Ovary (tissue), 3 donors: ENCODE results near the gene N4BP2L2.

ENCODE experiments used
- CTCF ChIP-seq, 3 donors: fragments of 450-650 bp in 2 of 3; fragments of 200-600 bp in 1 of 3; IDR thresholded peaks; one replicate each; pipeline versions ENCODE4 v1.5.1 to v1.8.0; 2016 to 2022; ENCODE audit warnings: antibody characterized with exemption in 3 of 3, mild to moderate bottlenecking in 1 of 3
- POLR2A ChIP-seq: fragments of 450-650 bp; IDR thresholded peaks from one replicate; pipeline ENCODE4 v1.6.1; 2017; ENCODE audit warnings: antibody characterized with exemption, mild to moderate bottlenecking, moderate library complexity
- donor health status: DM: no; HTN: no; CAD: no.

DNA sequence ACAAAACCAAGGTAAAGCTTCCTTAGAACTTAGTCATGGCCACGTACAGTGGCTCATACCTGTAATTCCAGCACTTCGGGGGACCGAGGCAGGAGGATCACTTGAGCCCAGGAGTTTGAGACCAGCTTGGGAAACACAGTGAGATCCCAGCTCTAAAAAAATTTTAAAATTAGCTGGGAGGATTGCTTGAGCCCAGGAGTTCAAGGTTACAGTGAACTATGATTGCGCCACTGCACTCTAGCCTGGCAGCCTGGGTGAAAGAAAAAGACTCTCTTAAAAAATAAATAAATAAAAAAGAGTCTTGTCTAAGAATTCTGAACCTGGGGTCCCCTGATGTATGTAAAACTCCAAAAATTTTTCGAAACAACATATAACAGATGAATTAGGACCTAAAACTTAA lies 34.9 kb downstream of the N4BP2L2 start:
- TF ChIP-seq POLR2A (no peak), CTCF (IDR thresholded peaks at IDR 0.05) (no peak)
